Immature natural killer cell (primary cell): ENCODE measurements around the gene VWDE. TPM values are rescaled to one million over a fixed set of nuclear protein-coding genes. Genes with fewer than 3 reads are reported as not detected.

Experiments used
- DNase-seq, 3 donors: peaks; one replicate each; pipeline ENCODE4 v3.0.0; 2022; ENCODE audit warnings: mixed read lengths in 1 of 3
- H3K27ac Mint-ChIP-seq, 6 donors: one replicate each; pipeline ENCODE4 v1.8.0; 2020; ENCODE audit warnings: mixed read lengths in 6 of 6, mild to moderate bottlenecking in 5 of 6, inconsistent platforms in 4 of 6, moderate library complexity in 3 of 6
- H3K27me3 Mint-ChIP-seq, 3 donors: one replicate each; pipeline ENCODE4 v1.8.0; 2020 to 2021; ENCODE audit warnings: low read depth in 3 of 3, mild to moderate bottlenecking in 3 of 3, mixed read lengths in 3 of 3, moderate library complexity in 3 of 3, inconsistent platforms in 1 of 3
- H3K36me3 Mint-ChIP-seq, 3 donors: one replicate each; pipeline ENCODE4 v1.8.0; 2020; ENCODE audit warnings: mixed read lengths in 3 of 3, inconsistent platforms in 2 of 3, mild to moderate bottlenecking in 2 of 3
- H3K4me1 Mint-ChIP-seq, 2 donors: one replicate each; pipeline ENCODE4 v1.8.0; 2020; ENCODE audit warnings: inconsistent platforms in 2 of 2, mild to moderate bottlenecking in 2 of 2, mixed read lengths in 2 of 2, moderate library complexity in 1 of 2
- H3K4me3 Mint-ChIP-seq, 5 donors: one replicate each; pipeline ENCODE4 v1.8.0; 2020; ENCODE audit warnings: mild to moderate bottlenecking in 5 of 5, mixed read lengths in 5 of 5, inconsistent platforms in 3 of 5, moderate library complexity in 3 of 5
- H3K9me3 Mint-ChIP-seq, 6 donors: one replicate each; pipeline ENCODE4 v1.8.0; 2020; ENCODE audit warnings: mild to moderate bottlenecking in 6 of 6, mixed read lengths in 6 of 6, inconsistent platforms in 4 of 6, moderate library complexity in 3 of 6
- polyA plus RNA-seq, 3 donors: library from polyadenylated mRNA; unstranded; fragments of 300-500 nt; fragmentation: Illumina TruSeq; gene quantifications; one replicate each; pipeline ENCODE4 v1.2.3, GENCODE V29; 2021

The VWDE gene
- polyA plus RNA-seq, 3 donors from 2014 or later: 0.11 TPM; not detected in 2

DNA sequence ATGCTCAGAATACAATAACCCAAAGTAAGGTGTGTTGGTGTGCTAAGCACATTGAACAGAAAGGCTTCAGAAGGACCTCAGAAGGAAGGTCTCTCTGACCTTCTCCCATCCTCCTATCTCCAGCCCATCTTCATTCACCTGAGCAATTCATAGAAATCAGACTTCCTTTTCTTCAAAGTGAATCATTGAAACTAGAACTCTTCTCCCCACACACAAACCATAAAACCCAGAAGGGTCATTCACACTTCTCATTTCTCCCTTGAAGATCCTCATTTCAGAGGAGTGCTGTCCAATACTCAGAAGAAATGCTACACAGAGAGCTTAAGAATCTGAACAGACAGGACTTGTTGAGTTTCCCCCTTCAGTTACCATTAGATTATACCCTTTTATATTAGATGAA is 89.5 kb downstream of the VWDE start:
- no peaks in the 10 kb centered on the region for H3K9me3 Mint-ChIP-seq
- no peaks in the 10 kb centered on the region for H3K36me3 Mint-ChIP-seq
- no peak overlapping the region for H3K4me3 Mint-ChIP-seq
- no peaks in the 10 kb centered on the region for H3K27me3 Mint-ChIP-seq
- DNase-seq: no peak
- no peak overlapping the region for H3K27ac Mint-ChIP-seq
- no peaks in the 10 kb centered on the region for H3K4me1 Mint-ChIP-seq

DNA sequence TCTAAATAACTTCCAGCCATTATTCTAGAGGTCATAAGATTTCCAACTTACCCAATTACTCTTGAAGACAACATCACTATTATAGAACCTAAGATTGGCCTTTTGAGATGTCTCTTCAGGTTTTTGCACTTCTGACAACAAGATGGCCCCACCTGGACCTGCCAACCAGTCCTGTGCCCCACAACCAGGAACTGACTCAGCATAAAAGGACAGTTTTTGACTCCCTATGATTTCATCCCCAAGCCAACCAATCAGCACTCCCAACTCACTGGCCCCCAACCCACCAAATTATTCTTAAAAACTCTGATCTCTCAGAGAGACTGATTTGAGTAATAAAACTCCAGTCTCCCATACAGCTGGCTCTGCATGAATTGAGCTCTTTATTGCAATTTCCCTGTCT is 98.2 kb downstream of the VWDE start:
- no peak for DNase-seq
- Mint-ChIP-seq H3K9me3 (no peaks in the 10 kb centered on the region), H3K27me3 (peaks cover 2 to 14% (median 2%) of the 10 kb centered on the region in 3 donors), H3K27ac (no peak overlapping the region), H3K4me1 (no peaks in the 10 kb centered on the region), H3K4me3 (no peak overlapping the region), H3K36me3 (no peaks in the 10 kb centered on the region)

DNA sequence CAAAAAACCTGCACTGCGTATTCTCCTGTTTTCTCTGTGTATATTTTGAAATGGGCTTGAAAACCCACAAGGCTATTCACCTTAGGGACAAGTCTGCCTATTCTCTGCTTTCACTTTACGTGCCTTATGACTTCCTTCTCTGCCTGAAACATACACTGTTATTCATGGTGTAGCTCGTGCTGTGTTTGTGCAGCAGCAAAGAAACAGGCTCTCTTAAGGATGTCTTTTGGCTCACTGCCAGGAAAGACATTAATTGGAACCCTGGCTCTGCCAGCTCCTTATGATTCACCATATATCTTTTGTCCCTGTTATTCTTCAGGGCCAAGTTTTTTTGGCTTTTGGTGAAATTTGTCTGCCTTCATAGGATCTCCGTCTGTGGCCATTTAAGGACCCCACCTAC is 100.2 kb downstream of the VWDE start:
- H3K4me1 Mint-ChIP-seq: no peaks in the 10 kb centered on the region
- DNase-seq: no peak
- H3K9me3 Mint-ChIP-seq: no peaks in the 10 kb centered on the region
- no peak overlapping the region for H3K27ac Mint-ChIP-seq
- H3K36me3 Mint-ChIP-seq: no peaks in the 10 kb centered on the region
- H3K27me3 Mint-ChIP-seq: peaks cover 2 to 12% (median 2%) of the 10 kb centered on the region in 3 donors
- H3K4me3 Mint-ChIP-seq: no peak overlapping the region

DNA sequence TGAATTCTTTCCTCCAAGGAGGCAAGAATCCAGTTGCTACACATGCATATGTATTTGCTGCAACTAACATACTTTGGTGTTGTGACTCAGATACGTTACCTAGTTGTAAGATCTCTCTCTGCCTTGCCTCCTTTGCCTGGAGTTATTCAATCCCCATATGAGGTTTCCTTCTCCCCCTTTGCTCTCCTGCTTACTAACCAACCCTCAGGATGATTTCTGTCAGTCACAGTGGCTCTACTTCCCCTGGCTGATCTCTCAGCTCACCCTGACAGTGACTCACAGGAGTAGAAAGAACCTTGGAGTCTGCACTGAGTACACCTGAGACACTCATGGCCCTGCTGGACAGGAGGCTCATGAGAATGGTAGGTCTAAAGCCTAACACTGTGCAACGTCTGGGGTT is 100.6 kb downstream of the VWDE start:
- DNase-seq: no peak
- Mint-ChIP-seq H3K36me3 (no peaks in the 10 kb centered on the region), H3K9me3 (no peaks in the 10 kb centered on the region), H3K27ac (no peak overlapping the region), H3K27me3 (peaks cover 2 to 11% (median 4%) of the 10 kb centered on the region in 3 donors), H3K4me1 (no peaks in the 10 kb centered on the region), H3K4me3 (no peak overlapping the region)

DNA sequence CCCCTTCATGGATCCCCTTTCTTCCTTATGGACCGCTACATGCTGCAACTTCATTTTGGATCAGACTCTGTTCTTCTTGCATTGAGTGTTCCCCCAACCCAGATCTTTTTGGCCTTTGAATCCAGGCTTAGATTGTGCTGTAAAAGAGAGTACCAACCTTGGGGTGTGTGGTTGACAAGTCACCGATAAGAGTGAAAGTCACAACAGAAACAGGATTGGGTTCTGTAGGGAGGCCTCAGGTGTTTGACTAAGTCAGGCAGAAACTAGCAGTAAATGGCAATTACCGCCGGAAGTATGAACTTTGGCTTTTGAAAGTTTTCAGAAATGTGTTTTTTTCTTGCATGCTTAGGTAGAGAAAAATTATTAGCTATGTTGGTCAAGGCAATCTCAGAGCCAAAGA is 103.2 kb downstream of the VWDE start:
- H3K4me3 Mint-ChIP-seq: no peak overlapping the region
- no peak for DNase-seq
- H3K9me3 Mint-ChIP-seq: no peaks in the 10 kb centered on the region
- peaks cover 4 to 7% (median 5%) of the 10 kb centered on the region in 3 donors for H3K27me3 Mint-ChIP-seq
- no peaks in the 10 kb centered on the region for H3K4me1 Mint-ChIP-seq
- no peaks in the 10 kb centered on the region for H3K36me3 Mint-ChIP-seq
- H3K27ac Mint-ChIP-seq: no peak overlapping the region

DNA sequence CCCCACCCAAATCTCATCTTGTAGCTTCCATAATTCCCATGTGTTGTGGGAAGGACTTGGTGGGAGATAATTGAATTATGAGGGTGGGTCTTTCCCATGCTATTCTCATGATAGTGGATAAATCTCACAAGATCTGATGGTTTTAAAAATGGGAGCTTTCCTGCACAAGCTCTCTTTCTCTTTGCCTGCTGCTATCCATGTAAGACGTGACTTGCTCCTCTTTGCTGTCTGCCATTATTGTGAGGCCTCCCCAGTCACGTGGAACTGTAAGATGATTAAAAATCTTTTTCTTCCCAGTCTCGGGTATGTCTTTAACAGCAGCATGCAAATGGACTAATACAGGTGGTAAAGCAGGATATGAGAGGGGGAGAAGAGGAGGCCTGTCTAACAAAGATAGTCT is 104.3 kb downstream of the VWDE start:
- Mint-ChIP-seq H3K4me1 (no peaks in the 10 kb centered on the region), H3K9me3 (no peaks in the 10 kb centered on the region), H3K36me3 (no peaks in the 10 kb centered on the region), H3K4me3 (no peak overlapping the region), H3K27me3 (peaks cover 5 to 10% (median 8%) of the 10 kb centered on the region in 3 donors), H3K27ac (no peak overlapping the region)
- DNase-seq: no peak

DNA sequence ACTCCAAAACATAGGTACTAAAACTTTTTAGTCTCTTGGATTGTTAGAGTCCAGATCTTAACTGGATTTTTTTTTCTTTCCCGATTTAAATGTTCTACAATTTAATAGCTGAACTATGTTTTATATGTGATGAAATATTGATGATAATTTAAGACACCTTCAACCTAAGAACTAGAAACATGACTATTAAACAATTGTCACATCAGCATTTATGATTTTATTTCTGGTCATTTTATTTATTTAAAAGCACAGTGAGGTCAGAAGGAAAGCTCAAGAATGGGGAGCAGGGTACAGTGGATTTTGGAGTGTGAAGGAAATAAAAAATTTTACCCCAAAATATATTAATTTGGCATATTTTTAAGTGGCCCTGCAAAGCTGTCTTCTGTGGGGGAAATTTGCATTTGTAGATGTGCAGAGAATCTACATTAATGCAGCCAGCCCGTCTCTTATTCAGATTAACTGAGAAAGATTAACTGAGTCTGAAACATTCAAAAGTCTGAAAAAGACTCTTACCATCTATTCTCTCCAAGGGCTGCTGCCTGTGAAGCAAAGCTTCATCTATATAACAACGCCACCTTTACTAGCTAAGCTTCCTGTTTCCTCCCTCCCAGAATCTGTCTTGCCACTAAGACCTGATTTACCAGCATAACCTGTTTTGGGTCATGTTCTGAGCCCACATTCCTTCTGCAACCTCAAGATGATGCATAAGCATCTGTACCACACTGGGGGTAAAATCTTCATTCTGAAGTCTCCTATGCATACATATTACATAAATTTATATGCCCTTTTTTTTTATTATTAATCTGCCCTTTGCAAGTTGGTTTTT is 106.2 kb downstream of the VWDE start:
- Mint-ChIP-seq H3K4me1 (no peaks in the 10 kb centered on the region), H3K4me3 (no peak overlapping the region), H3K27me3 (peaks cover 5 to 10% (median 6%) of the 10 kb centered on the region in 3 donors), H3K9me3 (no peaks in the 10 kb centered on the region), H3K36me3 (no peaks in the 10 kb centered on the region), H3K27ac (no peak overlapping the region)
- DNase-seq: no peak

DNA sequence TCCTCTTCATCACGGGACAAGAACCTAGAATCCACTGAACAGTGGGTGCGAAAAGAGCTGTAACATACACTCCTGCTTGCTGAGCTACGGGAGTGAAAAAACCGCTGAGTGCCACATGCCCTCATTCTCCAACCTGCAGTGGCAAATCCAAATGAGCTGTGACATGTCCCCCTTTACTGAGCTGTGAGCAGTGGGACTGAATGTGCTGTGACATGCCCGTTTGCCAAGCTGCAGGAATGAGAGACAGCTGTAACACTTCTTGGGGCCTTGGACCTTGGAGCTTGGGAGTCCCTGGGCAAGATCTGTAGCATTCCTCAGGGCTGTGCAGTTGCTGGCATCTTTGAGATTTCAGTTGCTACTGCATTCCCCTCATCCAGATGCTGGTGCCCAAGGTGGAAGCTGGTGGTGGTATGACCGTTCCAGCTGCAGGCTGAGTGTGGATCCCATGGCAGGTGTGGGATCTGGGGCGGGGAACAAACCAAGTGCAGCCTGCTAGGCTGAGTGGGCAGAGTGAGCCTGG is 107.6 kb downstream of the VWDE start:
- H3K4me1 Mint-ChIP-seq: no peaks in the 10 kb centered on the region
- H3K36me3 Mint-ChIP-seq: no peaks in the 10 kb centered on the region
- H3K27ac Mint-ChIP-seq: no peak overlapping the region
- DNase-seq: no peak
- H3K4me3 Mint-ChIP-seq: no peak overlapping the region
- H3K9me3 Mint-ChIP-seq: no peaks in the 10 kb centered on the region
- peaks cover 2 to 8% (median 6%) of the 10 kb centered on the region in 3 donors for H3K27me3 Mint-ChIP-seq

DNA sequence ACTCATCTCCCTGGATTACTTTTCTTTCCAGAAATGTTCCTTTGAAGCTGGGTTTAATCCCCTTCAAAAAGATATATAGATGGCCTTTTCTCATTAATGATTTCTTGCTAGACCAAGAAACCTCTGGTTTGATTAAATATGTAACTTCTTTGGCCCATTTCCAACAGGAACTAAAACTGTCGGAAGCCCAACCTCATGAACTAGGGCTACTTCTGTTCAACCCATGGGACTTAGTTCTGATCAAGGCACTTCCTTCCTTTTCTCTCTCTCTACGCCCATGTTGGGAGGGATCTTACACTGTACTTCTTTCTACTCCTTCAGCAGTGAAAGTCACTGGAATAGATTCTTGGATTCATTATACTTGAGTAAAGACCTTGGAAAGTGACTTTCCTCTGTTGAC is 109.0 kb downstream of the VWDE start:
- H3K9me3 Mint-ChIP-seq: no peaks in the 10 kb centered on the region
- peaks cover 3 to 8% (median 6%) of the 10 kb centered on the region in 3 donors for H3K27me3 Mint-ChIP-seq
- no peak for DNase-seq
- no peak overlapping the region for H3K4me3 Mint-ChIP-seq
- no peaks in the 10 kb centered on the region for H3K4me1 Mint-ChIP-seq
- H3K27ac Mint-ChIP-seq: no peak overlapping the region
- no peaks in the 10 kb centered on the region for H3K36me3 Mint-ChIP-seq

DNA sequence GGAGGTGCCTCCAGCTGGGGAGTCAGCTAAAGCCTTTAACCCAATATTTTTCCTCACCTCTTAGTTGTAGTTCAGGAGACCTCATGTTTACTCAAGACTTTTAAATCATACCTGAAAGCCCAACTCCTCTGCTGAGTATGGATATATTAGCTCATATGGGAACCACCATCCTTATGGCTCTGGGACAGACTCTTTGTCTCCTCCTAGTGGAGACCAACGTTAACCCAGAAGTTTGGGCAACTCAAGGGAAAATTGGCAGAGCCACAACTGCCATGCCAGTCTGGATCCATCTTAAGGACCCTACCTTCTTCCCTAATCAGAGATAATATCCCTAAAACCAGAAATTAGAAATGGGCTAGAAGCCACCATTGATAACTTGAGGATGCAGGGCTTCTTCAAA is 111.8 kb downstream of the VWDE start:
- peaks cover 4 to 9% (median 4%) of the 10 kb centered on the region in 3 donors for H3K27me3 Mint-ChIP-seq

DNA sequence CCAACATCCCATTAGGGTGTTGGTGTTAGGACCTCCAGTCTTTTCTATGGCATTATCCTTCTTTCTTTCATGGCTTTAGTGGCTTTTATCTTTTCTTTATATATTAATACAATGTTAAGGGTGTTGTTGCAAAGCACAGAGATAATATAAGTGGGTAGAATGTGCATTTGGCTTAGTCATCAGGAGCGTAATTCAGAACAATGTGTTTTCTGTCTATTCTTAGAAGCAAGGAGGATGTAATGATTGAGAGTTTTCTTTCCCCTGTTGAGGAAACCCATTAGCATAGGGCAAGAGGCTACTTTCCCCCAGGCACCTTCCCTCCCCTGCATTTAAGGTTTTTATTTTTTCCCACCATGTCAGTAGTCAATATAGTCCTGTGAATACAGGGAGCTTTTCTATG is 112.9 kb downstream of the VWDE start:
- Mint-ChIP-seq H3K27me3 (peaks cover 2 to 7% (median 4%) of the 10 kb centered on the region in 3 donors), H3K4me3 (no peak overlapping the region), H3K36me3 (no peaks in the 10 kb centered on the region), H3K4me1 (no peaks in the 10 kb centered on the region), H3K27ac (no peak overlapping the region), H3K9me3 (peaks cover 0 to 3% (median 0%) of the 10 kb centered on the region in 6 donors)
- no peak for DNase-seq

More for the DNA sequence above, 111.8 kb downstream of the VWDE start:
- no peak overlapping the region for H3K4me3 Mint-ChIP-seq
- DNase-seq: no peak
- H3K36me3 Mint-ChIP-seq: no peaks in the 10 kb centered on the region
- no peak overlapping the region for H3K27ac Mint-ChIP-seq
- no peaks in the 10 kb centered on the region for H3K4me1 Mint-ChIP-seq
- H3K9me3 Mint-ChIP-seq: peaks cover 0 to 3% (median 0%) of the 10 kb centered on the region in 6 donors

DNA sequence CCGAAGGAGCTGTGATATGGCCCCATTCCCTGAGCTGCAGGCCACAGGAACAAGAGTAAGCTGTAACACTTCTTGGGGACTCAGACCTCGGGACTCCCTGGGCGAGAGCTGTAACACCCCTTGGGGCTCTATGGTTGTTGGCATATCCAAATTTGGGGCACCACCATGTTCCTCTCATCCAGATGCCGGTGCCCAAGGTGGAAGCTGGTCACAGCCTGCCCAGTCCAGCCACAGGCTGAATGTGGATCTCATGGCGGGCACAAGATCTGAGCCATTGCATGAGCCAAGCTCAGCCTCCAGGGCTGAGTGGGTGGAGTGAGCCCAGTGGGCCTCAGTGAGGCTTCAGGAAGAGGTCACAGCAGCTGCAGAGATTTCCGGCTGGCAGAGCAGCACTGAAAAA is 113.7 kb downstream of the VWDE start:
- H3K4me1 Mint-ChIP-seq: no peaks in the 10 kb centered on the region
- peaks cover 2 to 3% (median 2%) of the 10 kb centered on the region in 3 donors for H3K27me3 Mint-ChIP-seq
- no peak overlapping the region for H3K27ac Mint-ChIP-seq
- H3K36me3 Mint-ChIP-seq: no peaks in the 10 kb centered on the region
- no peak for DNase-seq
- H3K4me3 Mint-ChIP-seq: no peak overlapping the region
- H3K9me3 Mint-ChIP-seq: peaks cover 0 to 3% (median 0%) of the 10 kb centered on the region in 6 donors

DNA sequence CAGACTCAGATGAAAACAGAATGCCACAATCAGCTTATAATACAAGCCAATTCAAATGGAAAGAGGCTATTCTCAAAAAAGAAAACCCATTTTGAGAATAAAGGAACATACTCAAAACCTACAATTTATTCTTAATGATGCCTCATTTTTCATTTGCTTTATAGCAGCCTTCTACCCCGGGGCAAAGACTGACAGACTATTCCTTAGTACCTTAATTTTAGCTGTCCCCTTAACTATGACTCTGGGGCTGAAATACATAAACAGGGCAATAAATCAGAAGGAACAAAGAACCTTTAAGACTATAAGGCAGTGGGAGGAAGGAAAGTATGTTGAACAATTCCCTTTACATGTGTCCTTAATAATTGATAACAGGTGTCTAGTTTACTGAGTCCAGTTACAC is 115.8 kb downstream of the VWDE start:
- H3K36me3 Mint-ChIP-seq: no peaks in the 10 kb centered on the region
- H3K4me3 Mint-ChIP-seq: no peak overlapping the region
- H3K27ac Mint-ChIP-seq: no peak overlapping the region
- peaks cover 2 to 5% (median 2%) of the 10 kb centered on the region in 3 donors for H3K27me3 Mint-ChIP-seq
- no peak for DNase-seq
- H3K4me1 Mint-ChIP-seq: no peaks in the 10 kb centered on the region
- peaks cover 0 to 3% (median 0%) of the 10 kb centered on the region in 6 donors for H3K9me3 Mint-ChIP-seq

DNA sequence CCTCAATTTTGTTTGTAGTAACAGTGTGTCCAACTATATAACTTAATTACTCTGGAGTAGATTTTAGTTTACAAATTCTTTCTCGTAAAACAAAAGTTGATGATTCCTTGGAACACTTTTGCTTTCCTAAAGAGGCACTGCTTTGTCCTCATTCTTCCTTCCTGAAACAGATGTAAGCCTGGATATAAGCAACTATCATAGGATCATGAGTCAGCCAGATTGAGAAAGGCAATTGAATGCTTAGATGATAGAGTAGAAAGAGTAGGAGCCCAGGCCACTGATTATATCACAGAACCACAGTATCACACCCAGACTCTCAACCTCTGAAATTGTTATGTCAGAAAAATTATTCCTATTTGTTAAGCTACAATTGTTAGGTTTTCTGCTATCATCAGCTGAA is 122.6 kb downstream of the VWDE start:
- Mint-ChIP-seq H3K4me3 (no peak overlapping the region), H3K27me3 (peaks cover 3 to 11% (median 5%) of the 10 kb centered on the region in 3 donors), H3K36me3 (no peaks in the 10 kb centered on the region), H3K4me1 (no peaks in the 10 kb centered on the region), H3K27ac (no peak overlapping the region), H3K9me3 (peaks cover 0 to 18% (median 6%) of the 10 kb centered on the region in 6 donors)
- DNase-seq: no peak
